Activated CD8-positive, alpha-beta memory T cell treated with anti-CD3 and anti-CD28 coated beads, Interleukin-2, amount 50 U/mL, for 24 hours (primary cell): ENCODE results near the gene DISP2.

ENCODE experiments used
- DNase-seq: peaks from one replicate; pipeline ENCODE4 v3.0.0-alpha.2; 2020; ENCODE audit errors: extremely low read depth

DISP2 gene

DNA sequence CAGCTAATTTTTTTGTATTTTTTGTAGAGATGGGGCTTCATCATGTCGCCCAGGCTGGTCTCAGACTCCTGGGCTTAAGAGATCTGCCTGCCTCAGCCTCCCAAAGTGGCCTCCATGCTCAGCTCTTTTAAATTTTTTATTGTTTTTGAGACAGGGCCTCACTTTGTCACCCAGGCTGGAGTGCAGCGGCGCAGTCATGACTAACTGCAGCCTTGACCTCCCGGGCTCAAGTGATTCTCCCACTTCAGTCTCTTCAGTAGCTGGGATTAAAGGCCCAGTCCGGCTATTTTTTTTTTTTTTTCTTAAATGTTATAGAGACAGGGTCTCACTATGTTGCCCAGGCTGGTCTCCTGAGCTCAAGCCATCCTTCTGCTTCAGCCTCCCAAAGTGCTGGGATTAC is 67.7 kb downstream of the DISP2 start:
- no peak for DNase-seq

DNA sequence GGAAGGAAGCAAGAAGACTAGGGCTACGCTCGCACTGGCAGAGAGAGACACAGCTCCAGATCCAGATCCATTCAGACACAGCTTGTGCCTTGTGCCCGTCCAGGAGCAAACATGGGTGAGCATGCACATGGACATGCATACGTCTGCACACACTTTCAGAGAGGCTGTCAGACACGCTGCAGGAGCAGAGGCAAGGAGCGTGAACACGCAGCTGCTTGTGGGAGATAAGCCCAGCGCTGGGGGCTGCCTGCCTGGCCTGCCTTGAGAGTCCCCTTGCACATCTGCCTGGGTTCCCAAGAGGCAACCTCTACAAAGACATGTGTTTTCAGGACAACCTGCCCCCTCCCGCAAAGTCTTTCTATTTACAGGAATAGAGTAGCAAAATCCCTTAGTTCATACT is 69.2 kb downstream of the DISP2 start:
- DNase-seq = no peak

DNA sequence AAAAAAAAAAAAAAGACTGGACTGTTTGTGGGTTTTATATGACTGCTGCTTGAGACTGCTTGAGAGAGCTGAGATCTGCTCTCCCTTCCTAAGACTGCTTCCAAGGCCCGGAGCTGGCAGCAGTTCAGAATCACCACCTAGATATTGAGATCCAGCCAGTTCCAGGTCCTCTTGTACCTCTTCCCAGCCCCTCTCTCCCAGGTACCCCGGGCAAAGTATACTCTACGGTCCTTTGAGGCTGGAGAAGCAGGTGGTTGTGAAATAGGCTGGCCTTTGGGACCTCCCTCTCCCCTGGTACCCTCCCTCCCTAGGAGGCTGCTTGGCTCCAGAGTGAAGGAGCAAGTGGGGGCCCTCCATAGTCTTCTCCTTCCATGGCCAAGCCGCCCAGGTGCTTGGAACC is 70.2 kb downstream of the DISP2 start:
- DNase-seq = no peak
